ENCODE results near the gene LYRM1. TPM values are rescaled to one million over a fixed set of nuclear protein-coding genes. Genes with fewer than 3 reads are reported as not detected.
A peak's percentile ranks its signal among the peaks of the same experiment; 100 is the strongest.

Gene LYRM1
- total RNA-seq, 4 donors from 2014 or later, result 36.4 to 74.7 (median 38.8) TPM

GRCh38 chr16:20879175-20880040 lies 21.2 kb upstream of the LYRM1 start:
- in situ Hi-C loops (cut with MboI; ENCODE audit: low sequenced_read_pairs in 4 of 4) (no loop called here), intact Hi-C loops (cut with DNase I; ENCODE audit: low total_unique reads) (no loop called here)
- no peak for DNase-seq
- peak in 1 of 2 donors; percentile 42 for ATAC-seq
- H3K9me3 ChIP-seq, result no peaks in the 10 kb centered on the region
- H3K4me3 ChIP-seq, result no peak overlapping the region
- H3K27me3 ChIP-seq, result no peaks in the 10 kb centered on the region
- TF ChIP-seq POLR2A (IDR thresholded peaks at IDR 0.05), result no peak
- TF ChIP-seq, protein P1, sequence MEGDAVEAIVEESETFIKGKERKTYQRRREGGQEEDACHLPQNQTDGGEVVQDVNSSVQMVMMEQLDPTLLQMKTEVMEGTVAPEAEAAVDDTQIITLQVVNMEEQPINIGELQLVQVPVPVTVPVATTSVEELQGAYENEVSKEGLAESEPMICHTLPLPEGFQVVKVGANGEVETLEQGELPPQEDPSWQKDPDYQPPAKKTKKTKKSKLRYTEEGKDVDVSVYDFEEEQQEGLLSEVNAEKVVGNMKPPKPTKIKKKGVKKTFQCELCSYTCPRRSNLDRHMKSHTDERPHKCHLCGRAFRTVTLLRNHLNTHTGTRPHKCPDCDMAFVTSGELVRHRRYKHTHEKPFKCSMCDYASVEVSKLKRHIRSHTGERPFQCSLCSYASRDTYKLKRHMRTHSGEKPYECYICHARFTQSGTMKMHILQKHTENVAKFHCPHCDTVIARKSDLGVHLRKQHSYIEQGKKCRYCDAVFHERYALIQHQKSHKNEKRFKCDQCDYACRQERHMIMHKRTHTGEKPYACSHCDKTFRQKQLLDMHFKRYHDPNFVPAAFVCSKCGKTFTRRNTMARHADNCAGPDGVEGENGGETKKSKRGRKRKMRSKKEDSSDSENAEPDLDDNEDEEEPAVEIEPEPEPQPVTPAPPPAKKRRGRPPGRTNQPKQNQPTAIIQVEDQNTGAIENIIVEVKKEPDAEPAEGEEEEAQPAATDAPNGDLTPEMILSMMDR (IDR thresholded peaks at IDR 0.05 in 4 of 5, conservative IDR thresholded peaks at IDR 0.05 in 1 of 5), result no peak
- peaks cover 22 to 37% of the 10 kb centered on the region in 2 donors for H3K4me1 ChIP-seq
- no peaks in the 10 kb centered on the region for H3K36me3 ChIP-seq
- H3K27ac ChIP-seq, result peak overlapping the region in 3 of 4 donors; percentile 12 to 53 (median 51)

GRCh38 chr16:20880867-20881502 lies 19.6 kb upstream of the LYRM1 start:
- no peaks in the 10 kb centered on the region for H3K27me3 ChIP-seq
- peaks cover 17 to 27% of the 10 kb centered on the region in 2 donors for H3K4me1 ChIP-seq
- intact Hi-C loops (cut with DNase I; ENCODE audit: low total_unique reads), result no loop called here
- no peak overlapping the region for H3K27ac ChIP-seq
- in situ Hi-C loops (cut with MboI; ENCODE audit: low sequenced_read_pairs in 4 of 4), result no loop called here
- H3K36me3 ChIP-seq, result no peaks in the 10 kb centered on the region
- ATAC-seq, result no peak
- no peak for TF ChIP-seq POLR2A (IDR thresholded peaks at IDR 0.05)
- TF ChIP-seq, protein P1 (IDR thresholded peaks at IDR 0.05 in 4 of 5, conservative IDR thresholded peaks at IDR 0.05 in 1 of 5), result no peak
- no peak overlapping the region for H3K4me3 ChIP-seq
- DNase-seq, result no peak
- H3K9me3 ChIP-seq, result no peaks in the 10 kb centered on the region

DNA sequence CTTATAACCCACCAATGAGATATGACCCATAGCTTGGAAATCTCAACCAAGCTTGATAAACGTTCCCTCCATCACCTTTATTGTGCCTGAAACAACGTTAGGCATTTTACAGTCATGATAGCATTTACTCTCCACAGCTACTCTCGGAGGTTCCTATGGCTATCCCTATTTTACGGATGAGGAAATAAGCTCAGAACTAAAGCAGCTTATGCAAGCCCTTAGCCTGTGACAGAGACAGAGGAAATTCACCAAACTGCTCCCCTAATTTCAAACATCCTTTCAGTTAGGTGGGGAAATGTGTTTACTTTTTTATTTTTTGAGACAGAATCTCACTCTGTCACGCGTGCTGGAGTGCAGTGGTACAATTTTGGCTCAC lies 19.1 kb upstream of the LYRM1 start:
- intact Hi-C loops (cut with DNase I; ENCODE audit: low total_unique reads) (no loop called here), in situ Hi-C loops (cut with MboI; ENCODE audit: low sequenced_read_pairs in 4 of 4) (no loop called here)
- DNase-seq (no peak), ATAC-seq (no peak)
- no peak for TF ChIP-seq POLR2A (IDR thresholded peaks at IDR 0.05)
- TF ChIP-seq, protein P1 (IDR thresholded peaks at IDR 0.05 in 4 of 5, conservative IDR thresholded peaks at IDR 0.05 in 1 of 5), result no peak
- Histone ChIP-seq H3K36me3 (no peaks in the 10 kb centered on the region), H3K4me3 (no peak overlapping the region), H3K9me3 (no peaks in the 10 kb centered on the region), H3K27me3 (no peaks in the 10 kb centered on the region), H3K27ac (no peak overlapping the region), H3K4me1 (peaks cover 17 to 27% of the 10 kb centered on the region in 2 donors)

GRCh38 chr16:20883554-20884239 lies 16.9 kb upstream of the LYRM1 start:
- DNase-seq, result no peak
- no peak for ATAC-seq
- H3K27ac ChIP-seq, result no peak overlapping the region
- no peak overlapping the region for H3K4me3 ChIP-seq
- TF ChIP-seq, protein P1 (IDR thresholded peaks at IDR 0.05 in 4 of 5, conservative IDR thresholded peaks at IDR 0.05 in 1 of 5), result no peak
- no peak for TF ChIP-seq POLR2A (IDR thresholded peaks at IDR 0.05)
- in situ Hi-C loops (cut with MboI; ENCODE audit: low sequenced_read_pairs in 4 of 4), result no loop called here
- intact Hi-C loops (cut with DNase I; ENCODE audit: low total_unique reads), result no loop called here
- no peaks in the 10 kb centered on the region for H3K9me3 ChIP-seq
- H3K36me3 ChIP-seq, result no peaks in the 10 kb centered on the region
- H3K4me1 ChIP-seq, result peaks cover 25 to 36% of the 10 kb centered on the region in 2 donors
- no peaks in the 10 kb centered on the region for H3K27me3 ChIP-seq
